B cell (primary cell): ENCODE results near the gene CCDC57.

Source experiments
- EZH2 ChIP-seq: IDR thresholded peaks from 2 replicates; pipeline ENCODE4 v1.6.1; 2012; ENCODE audit warnings: borderline replicate concordance, low read depth, mild to moderate bottlenecking, moderate library complexity, low read length; ENCODE audit not compliant: insufficient read depth, poor library complexity, severe bottlenecking
- TF ChIP-seq, protein P1 (sequence below): fragments of 200-600 bp; IDR thresholded peaks from one replicate; pipeline ENCODE4 v1.8.0; 2022; ENCODE audit warnings: antibody characterized with exemption, mild to moderate bottlenecking

DNA sequence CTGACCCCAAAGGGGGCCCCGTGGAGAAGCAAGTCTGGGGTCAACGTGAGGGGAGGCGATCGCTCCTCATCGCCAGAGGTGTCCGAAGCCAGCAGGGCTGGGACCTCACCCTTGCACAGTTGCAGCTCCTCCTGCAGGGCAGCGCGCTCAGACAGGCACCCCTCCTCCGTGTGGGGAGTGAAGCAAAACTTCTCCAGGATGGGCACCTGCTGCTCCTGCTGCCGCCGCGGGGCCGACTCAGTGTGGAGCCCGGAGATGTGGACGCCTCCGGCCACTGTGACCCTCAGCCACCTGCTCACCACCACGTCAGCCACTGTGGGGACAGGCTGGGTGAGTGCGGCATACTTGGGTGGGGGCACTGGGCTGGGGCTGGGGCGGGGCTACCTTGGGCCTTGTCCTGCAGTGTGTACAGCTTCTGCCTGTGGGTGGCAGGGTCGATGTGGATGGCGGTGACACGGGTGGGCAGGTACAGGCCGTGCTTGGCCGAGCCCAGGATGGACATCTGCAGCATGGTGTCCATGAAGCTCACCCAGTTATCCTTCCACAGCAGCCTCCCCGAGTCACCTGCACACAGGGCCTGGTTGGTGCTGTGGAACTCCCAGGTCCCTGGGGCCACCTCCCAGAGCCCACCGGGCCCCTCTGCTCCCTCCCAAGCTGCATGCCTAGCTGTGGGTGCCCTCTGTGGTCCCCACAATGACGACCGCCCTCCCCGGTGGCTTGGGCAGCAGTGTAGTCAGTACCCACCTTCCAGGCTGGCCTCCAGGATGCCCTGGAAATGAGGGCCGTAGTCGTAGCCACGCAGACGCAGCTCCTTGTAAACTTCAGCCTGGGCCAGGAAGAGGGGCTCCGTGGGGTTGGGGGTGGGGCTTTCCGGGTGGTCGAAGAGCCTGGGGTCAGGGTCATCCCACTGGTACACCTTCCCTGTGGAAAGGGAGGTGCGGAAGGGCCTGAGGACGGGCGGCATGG is 125.4 kb downstream of the CCDC57 start:
- TF ChIP-seq, protein P1, sequence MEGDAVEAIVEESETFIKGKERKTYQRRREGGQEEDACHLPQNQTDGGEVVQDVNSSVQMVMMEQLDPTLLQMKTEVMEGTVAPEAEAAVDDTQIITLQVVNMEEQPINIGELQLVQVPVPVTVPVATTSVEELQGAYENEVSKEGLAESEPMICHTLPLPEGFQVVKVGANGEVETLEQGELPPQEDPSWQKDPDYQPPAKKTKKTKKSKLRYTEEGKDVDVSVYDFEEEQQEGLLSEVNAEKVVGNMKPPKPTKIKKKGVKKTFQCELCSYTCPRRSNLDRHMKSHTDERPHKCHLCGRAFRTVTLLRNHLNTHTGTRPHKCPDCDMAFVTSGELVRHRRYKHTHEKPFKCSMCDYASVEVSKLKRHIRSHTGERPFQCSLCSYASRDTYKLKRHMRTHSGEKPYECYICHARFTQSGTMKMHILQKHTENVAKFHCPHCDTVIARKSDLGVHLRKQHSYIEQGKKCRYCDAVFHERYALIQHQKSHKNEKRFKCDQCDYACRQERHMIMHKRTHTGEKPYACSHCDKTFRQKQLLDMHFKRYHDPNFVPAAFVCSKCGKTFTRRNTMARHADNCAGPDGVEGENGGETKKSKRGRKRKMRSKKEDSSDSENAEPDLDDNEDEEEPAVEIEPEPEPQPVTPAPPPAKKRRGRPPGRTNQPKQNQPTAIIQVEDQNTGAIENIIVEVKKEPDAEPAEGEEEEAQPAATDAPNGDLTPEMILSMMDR: no peak
- no peak for TF ChIP-seq EZH2
